ENCODE measurements around the gene PRR30.

PRR30 gene

DNA sequence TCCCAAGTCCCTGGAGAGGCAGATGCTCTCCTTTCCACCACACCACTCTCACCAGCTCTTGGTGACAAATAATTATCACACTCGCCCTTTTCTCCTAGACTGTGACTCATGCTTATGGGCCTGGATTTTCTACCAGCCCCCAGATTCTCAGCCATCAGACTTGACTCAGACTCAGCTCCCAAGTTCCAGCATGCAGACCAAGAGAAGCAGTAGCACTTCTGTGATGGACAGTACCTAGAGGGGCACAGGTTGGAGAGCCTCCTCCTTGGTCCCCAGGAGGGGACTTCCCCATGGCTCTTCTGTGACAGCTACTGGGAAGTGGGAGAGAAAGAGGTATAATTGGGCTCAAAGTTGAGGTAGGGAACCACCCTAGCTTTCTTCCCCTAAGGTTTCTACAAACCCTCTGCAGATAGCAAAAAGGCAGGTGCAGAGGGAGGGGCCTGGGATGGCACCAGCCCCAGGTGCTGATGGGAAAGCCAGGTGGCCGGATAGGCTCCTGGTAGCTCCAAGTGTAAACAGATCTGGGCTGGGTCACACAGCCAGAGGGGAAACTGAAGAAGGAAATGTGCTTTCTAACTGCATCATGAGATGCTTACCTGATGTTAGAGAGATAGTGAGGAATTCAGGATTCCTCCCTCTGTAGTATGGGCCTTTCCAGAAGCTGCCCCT is 13.7 kb upstream of the PRR30 start:
- TF ChIP-seq, protein P1, sequence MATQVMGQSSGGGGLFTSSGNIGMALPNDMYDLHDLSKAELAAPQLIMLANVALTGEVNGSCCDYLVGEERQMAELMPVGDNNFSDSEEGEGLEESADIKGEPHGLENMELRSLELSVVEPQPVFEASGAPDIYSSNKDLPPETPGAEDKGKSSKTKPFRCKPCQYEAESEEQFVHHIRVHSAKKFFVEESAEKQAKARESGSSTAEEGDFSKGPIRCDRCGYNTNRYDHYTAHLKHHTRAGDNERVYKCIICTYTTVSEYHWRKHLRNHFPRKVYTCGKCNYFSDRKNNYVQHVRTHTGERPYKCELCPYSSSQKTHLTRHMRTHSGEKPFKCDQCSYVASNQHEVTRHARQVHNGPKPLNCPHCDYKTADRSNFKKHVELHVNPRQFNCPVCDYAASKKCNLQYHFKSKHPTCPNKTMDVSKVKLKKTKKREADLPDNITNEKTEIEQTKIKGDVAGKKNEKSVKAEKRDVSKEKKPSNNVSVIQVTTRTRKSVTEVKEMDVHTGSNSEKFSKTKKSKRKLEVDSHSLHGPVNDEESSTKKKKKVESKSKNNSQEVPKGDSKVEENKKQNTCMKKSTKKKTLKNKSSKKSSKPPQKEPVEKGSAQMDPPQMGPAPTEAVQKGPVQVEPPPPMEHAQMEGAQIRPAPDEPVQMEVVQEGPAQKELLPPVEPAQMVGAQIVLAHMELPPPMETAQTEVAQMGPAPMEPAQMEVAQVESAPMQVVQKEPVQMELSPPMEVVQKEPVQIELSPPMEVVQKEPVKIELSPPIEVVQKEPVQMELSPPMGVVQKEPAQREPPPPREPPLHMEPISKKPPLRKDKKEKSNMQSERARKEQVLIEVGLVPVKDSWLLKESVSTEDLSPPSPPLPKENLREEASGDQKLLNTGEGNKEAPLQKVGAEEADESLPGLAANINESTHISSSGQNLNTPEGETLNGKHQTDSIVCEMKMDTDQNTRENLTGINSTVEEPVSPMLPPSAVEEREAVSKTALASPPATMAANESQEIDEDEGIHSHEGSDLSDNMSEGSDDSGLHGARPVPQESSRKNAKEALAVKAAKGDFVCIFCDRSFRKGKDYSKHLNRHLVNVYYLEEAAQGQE (IDR thresholded peaks at IDR 0.05; ENCODE audit: insufficient read depth in 1 of 2, low read depth in 2 of 2, low read length in 2 of 2), result no peak
- TF ChIP-seq POLR2AphosphoS5 (IDR thresholded peaks at IDR 0.05; ENCODE audit: low read depth, low read length) (no peak), FOXP2 (optimal IDR thresholded peaks at IDR 0.05; ENCODE audit: borderline replicate concordance, extremely low read depth, extremely low read length, insufficient read depth) (no peak)

DNA sequence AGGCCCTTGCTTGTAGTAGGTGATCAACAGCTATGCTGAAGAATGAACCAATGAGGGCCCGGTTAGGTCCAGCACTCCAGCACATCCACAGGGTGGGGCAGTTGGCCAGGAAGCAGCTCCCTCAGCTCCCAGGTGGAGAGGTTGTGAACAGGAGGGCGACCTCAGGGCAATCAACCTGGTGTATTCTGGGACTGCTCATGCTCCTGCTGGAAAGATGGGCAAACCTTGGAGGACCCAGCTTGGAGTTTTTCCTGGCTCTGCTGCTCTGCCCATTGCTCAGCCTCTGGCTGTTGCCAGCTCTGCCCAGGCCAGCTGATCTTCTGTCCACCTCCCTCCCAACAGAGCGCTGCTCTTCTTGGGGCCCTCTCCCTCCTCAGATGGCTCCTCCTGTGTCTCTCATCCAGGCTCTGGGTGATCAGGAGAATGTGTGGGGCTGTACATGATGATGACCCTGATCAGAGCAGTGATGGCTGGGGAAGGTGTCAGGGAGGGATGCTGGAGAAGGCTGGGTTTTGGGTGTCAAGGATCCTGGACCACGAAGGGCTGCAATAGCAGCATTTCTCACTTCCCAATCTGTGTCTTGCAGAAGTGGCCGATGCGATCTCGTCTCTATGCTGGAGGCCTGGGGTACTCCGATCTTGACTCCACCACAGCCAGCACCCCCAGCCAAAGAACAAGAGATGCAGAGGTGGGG is 13.0 kb upstream of the PRR30 start:
- TF ChIP-seq, protein P1 (IDR thresholded peaks at IDR 0.05; ENCODE audit: insufficient read depth in 1 of 2, low read depth in 2 of 2, low read length in 2 of 2), result no peak
- no peak for TF ChIP-seq SIN3A (IDR thresholded peaks at IDR 0.05; ENCODE audit: borderline replicate concordance, insufficient read depth, low read length)

- TF ChIP-seq FOXP2 (optimal IDR thresholded peaks at IDR 0.05; ENCODE audit: borderline replicate concordance, extremely low read depth, extremely low read length, insufficient read depth), result no peak
Measured at GRCh38 chr2:27150639-27151230, 11.5 kb upstream of the PRR30 start.

- TF ChIP-seq FOXP2 (optimal IDR thresholded peaks at IDR 0.05; ENCODE audit: borderline replicate concordance, extremely low read depth, extremely low read length, insufficient read depth), result no peak
- TF ChIP-seq, protein P1 (IDR thresholded peaks at IDR 0.05; ENCODE audit: insufficient read depth in 1 of 2, low read depth in 2 of 2, low read length in 2 of 2), result no peak
- TF ChIP-seq TAF1 (IDR thresholded peaks at IDR 0.05; ENCODE audit: borderline replicate concordance, insufficient read depth, low read length), result no peak
- no peak for TF ChIP-seq SIN3A (IDR thresholded peaks at IDR 0.05; ENCODE audit: borderline replicate concordance, insufficient read depth, low read length)
- TF ChIP-seq POLR2AphosphoS5 (IDR thresholded peaks at IDR 0.05; ENCODE audit: low read depth, low read length), result no peak
Measured at GRCh38 chr2:27149570-27150405, 10.6 kb upstream of the PRR30 start.

- no peak for TF ChIP-seq POLR2AphosphoS5 (IDR thresholded peaks at IDR 0.05; ENCODE audit: low read depth, low read length)
- TF ChIP-seq SIN3A (IDR thresholded peaks at IDR 0.05; ENCODE audit: borderline replicate concordance, insufficient read depth, low read length), result no peak
- TF ChIP-seq TAF1 (IDR thresholded peaks at IDR 0.05; ENCODE audit: borderline replicate concordance, insufficient read depth, low read length), result no peak
- no peak for TF ChIP-seq FOXP2 (optimal IDR thresholded peaks at IDR 0.05; ENCODE audit: borderline replicate concordance, extremely low read depth, extremely low read length, insufficient read depth)
- TF ChIP-seq, protein P1 (IDR thresholded peaks at IDR 0.05; ENCODE audit: insufficient read depth in 1 of 2, low read depth in 2 of 2, low read length in 2 of 2), result no peak
Measured at GRCh38 chr2:27148801-27149439, 9.7 kb upstream of the PRR30 start, which contains the start of gene TCF23. Gene TCF23 (plus strand): TSS chr2:27149004. CDS start chr2:27149134, 130 bp downstream.

All from PFSK-1 (cell line).